Measurements from ENCODE around the gene DNAJC30. TPM values are rescaled to one million over a fixed set of nuclear protein-coding genes. Genes with fewer than 3 reads are reported as not detected.

The DNAJC30 gene
- total RNA-seq, 1 experiment from 2014 or later, result 15.9 TPM

DNA sequence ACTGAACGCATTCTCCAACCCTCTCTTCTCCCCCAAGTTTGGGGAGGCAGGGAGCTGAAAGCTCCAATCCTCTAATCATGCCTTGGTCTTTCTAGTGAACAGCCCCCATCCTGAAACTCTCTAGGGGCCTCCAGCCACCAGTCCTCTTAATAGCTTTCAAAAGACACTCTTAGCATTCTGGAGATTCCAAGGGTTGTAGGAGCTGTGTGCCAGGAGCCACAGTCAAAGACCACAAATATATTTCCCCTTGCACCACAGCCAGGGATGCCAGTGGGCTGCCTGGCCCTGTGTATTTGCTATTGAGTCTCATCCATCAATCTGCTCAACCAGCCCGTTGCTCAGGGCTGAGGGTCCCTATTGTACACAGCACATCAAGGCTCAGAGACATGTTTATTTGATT is 40.4 kb downstream of the DNAJC30 start:
- Histone ChIP-seq H3K27me3 (replicated peaks; ENCODE audit: control insufficient read depth, insufficient read depth, low read length) (no peaks in the 10 kb centered on the region), H3K4me3 (ENCODE audit: low read depth, low read length) (no peak overlapping the region), H3K36me3 (ENCODE audit: control insufficient read depth, insufficient read depth, low read length) (no peaks in the 10 kb centered on the region), H3K9me3 (peaks cover 12% of the 10 kb centered on the region), H3K4me1 (no peaks in the 10 kb centered on the region; the same call in 1 of the 2 replicates)
- ChIA-PET CTCF (no interaction called here), POLR2A (no interaction called here)
- BruUV-seq (replicated peaks), result no TSS peak
- Mint-ChIP-seq H3K27ac (ENCODE audit: unreplicated experiment) (no peak overlapping the region), H3K9me3 (ENCODE audit: unreplicated experiment) (peaks cover 9% of the 10 kb centered on the region), H3K4me3 (ENCODE audit: unreplicated experiment) (no peak overlapping the region), H3K36me3 (ENCODE audit: insufficient read depth, unreplicated experiment) (no peaks in the 10 kb centered on the region), H3K4me1 (ENCODE audit: low read depth, unreplicated experiment) (no peaks in the 10 kb centered on the region), H3K27me3 (ENCODE audit: insufficient read depth, unreplicated experiment) (no peaks in the 10 kb centered on the region)
- intact Hi-C loops (cut with micrococcal nuclease; ENCODE audit: unreplicated experiment), result no loop called here
- no peak for TF ChIP-seq CTCF (IDR thresholded peaks at IDR 0.05; ENCODE audit: insufficient read depth in 1 of 2, low read depth in 1 of 2, low read length in 1 of 2, severe bottlenecking in 1 of 2, unreplicated experiment in 1 of 2)
- no peak for DNase-seq

DNA sequence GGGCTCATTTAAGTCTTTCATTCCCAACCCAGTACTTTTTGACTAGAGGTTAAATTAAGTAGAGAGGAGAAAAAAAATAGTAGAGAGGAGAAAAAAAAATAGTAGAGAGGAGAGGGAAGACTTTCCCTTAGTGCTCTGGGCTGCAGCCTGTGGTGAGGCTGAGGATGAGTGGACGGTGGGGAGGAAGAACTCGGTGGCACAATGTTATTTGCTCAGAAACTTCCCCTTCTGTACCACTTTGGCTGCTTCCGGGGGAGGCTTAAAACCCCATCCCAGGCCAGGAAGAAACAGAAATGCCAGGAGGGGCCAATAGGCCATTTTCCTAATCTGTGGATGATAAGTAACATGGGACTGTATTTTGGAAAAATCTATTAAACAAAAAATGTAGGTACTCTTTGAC is 44.3 kb downstream of the DNAJC30 start:
- no TSS peak for BruUV-seq (replicated peaks)
- H3K27me3 ChIP-seq (replicated peaks; ENCODE audit: control insufficient read depth, insufficient read depth, low read length), result no peaks in the 10 kb centered on the region
- intact Hi-C loops (cut with micrococcal nuclease; ENCODE audit: unreplicated experiment), result no loop called here
- Mint-ChIP-seq H3K9me3 (ENCODE audit: unreplicated experiment) (peaks cover 9% of the 10 kb centered on the region), H3K27ac (ENCODE audit: unreplicated experiment) (no peak overlapping the region), H3K4me3 (ENCODE audit: unreplicated experiment) (no peak overlapping the region), H3K4me1 (ENCODE audit: low read depth, unreplicated experiment) (no peaks in the 10 kb centered on the region), H3K27me3 (ENCODE audit: insufficient read depth, unreplicated experiment) (no peaks in the 10 kb centered on the region), H3K36me3 (ENCODE audit: insufficient read depth, unreplicated experiment) (no peaks in the 10 kb centered on the region)
- no peak for TF ChIP-seq CTCF (IDR thresholded peaks at IDR 0.05; ENCODE audit: insufficient read depth in 1 of 2, low read depth in 1 of 2, low read length in 1 of 2, severe bottlenecking in 1 of 2, unreplicated experiment in 1 of 2)
- ChIA-PET CTCF (no interaction called here), POLR2A (no interaction called here)
- DNase-seq, result no peak
- H3K9me3 ChIP-seq, result peaks cover 12% of the 10 kb centered on the region
- H3K4me3 ChIP-seq (ENCODE audit: low read depth, low read length), result no peak overlapping the region
- no peaks in the 10 kb centered on the region for H3K36me3 ChIP-seq (ENCODE audit: control insufficient read depth, insufficient read depth, low read length)
- no peaks in the 10 kb centered on the region; the same call in 1 of the 2 replicates for H3K4me1 ChIP-seq

DNA sequence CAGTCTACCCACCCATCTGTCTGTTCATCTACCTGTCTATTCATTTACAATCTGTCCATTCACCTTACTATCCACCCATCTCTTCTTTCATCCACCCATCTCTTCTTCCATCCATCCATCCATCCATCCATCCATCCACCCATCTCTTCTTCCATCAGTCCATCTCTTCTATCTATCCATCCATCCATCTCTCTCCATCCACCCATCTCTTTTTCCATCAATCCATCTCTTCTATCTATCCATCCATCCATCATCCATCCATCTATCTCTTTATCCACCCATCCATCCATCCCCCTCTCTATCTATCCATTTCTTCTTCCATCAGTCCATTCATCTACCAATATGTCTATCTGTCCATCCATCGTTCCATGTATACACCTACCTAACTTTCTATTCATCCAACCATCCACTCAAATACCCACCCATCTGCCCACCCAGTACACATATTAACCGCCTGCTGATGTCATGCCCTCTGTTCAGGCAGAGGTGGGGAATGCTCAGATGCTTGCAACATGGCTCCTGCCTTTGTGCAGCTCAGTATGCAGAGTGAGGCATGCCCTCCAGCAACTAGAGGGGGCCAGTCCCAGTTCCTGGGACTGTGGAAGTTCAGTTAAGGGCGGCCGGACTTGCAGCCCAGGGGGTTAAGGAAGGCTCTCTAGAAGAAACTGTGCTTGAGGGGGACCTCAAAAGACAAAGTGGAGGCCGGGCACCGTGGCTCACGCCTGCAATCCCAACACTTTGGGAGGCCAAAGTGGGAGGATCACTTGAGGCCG is 47.6 kb downstream of the DNAJC30 start:
- no peaks in the 10 kb centered on the region for H3K36me3 ChIP-seq (ENCODE audit: control insufficient read depth, insufficient read depth, low read length)
- POLR2A ChIA-PET, result no interaction called here
- H3K4me3 ChIP-seq (ENCODE audit: low read depth, low read length), result no peak overlapping the region
- no peaks in the 10 kb centered on the region; the same call in 1 of the 2 replicates for H3K4me1 ChIP-seq
- no peaks in the 10 kb centered on the region for H3K9me3 ChIP-seq
- Mint-ChIP-seq H3K4me3 (ENCODE audit: unreplicated experiment) (no peak overlapping the region), H3K27ac (ENCODE audit: unreplicated experiment) (no peak overlapping the region), H3K9me3 (ENCODE audit: unreplicated experiment) (no peaks in the 10 kb centered on the region), H3K27me3 (ENCODE audit: insufficient read depth, unreplicated experiment) (no peaks in the 10 kb centered on the region), H3K4me1 (ENCODE audit: low read depth, unreplicated experiment) (no peaks in the 10 kb centered on the region), H3K36me3 (ENCODE audit: insufficient read depth, unreplicated experiment) (no peaks in the 10 kb centered on the region)
- BruUV-seq (replicated peaks), result no TSS peak
- intact Hi-C loops (cut with micrococcal nuclease; ENCODE audit: unreplicated experiment), result no loop called here
- no peak for DNase-seq
- no peak for TF ChIP-seq CTCF (IDR thresholded peaks at IDR 0.05; ENCODE audit: insufficient read depth in 1 of 2, low read depth in 1 of 2, low read length in 1 of 2, severe bottlenecking in 1 of 2, unreplicated experiment in 1 of 2)
- H3K27me3 ChIP-seq (replicated peaks; ENCODE audit: control insufficient read depth, insufficient read depth, low read length), result no peaks in the 10 kb centered on the region
- CTCF ChIA-PET, result no interaction called here
